IPS-18c (cell line): Measurements from ENCODE around the gene LDHD.

Experiments used
- H3K4me3 ChIP-seq: 2 replicates; pipeline ENCODE4 v1.7.0; 2013; ENCODE audit warnings: low read depth, mild to moderate bottlenecking, low read length, moderate library complexity; ENCODE audit not compliant: insufficient read depth
- H3K9me3 ChIP-seq: one replicate; pipeline ENCODE4 v1.6.1; 2013; ENCODE audit warnings: mild to moderate bottlenecking, low read length, moderate library complexity; ENCODE audit not compliant: control insufficient read depth, insufficient read depth

Gene LDHD

GRCh38 chr16:75074304-75074793 lies 42.2 kb downstream of the LDHD start:
- Histone ChIP-seq H3K4me3 (no peak overlapping the region), H3K9me3 (no peaks in the 10 kb centered on the region)

GRCh38 chr16:75073545-75074303 lies 42.9 kb downstream of the LDHD start:
- H3K9me3 ChIP-seq, result no peaks in the 10 kb centered on the region
- H3K4me3 ChIP-seq, result no peak overlapping the region

GRCh38 chr16:75072239-75072947 lies 44.2 kb downstream of the LDHD start:
- Histone ChIP-seq H3K4me3 (no peak overlapping the region), H3K9me3 (no peaks in the 10 kb centered on the region)

- Histone ChIP-seq H3K4me3 (no peak overlapping the region), H3K9me3 (no peaks in the 10 kb centered on the region)
Observed at GRCh38 chr16:75071621-75072020, 45.0 kb downstream of the LDHD start.

GRCh38 chr16:75070012-75070841 lies 46.4 kb downstream of the LDHD start:
- Histone ChIP-seq H3K4me3 (no peak overlapping the region), H3K9me3 (no peaks in the 10 kb centered on the region)

- Histone ChIP-seq H3K9me3 (no peaks in the 10 kb centered on the region), H3K4me3 (no peak overlapping the region)
Observed at GRCh38 chr16:75068085-75069031, 48.2 kb downstream of the LDHD start.

GRCh38 chr16:75066861-75067447 lies 49.6 kb downstream of the LDHD start:
- no peak overlapping the region for H3K4me3 ChIP-seq
- H3K9me3 ChIP-seq, result no peaks in the 10 kb centered on the region

GRCh38 chr16:75065521-75066149 lies 50.9 kb downstream of the LDHD start:
- Histone ChIP-seq H3K4me3 (no peak overlapping the region), H3K9me3 (no peaks in the 10 kb centered on the region)

- no peak overlapping the region for H3K4me3 ChIP-seq
Observed at GRCh38 chr16:75065149-75065505, 51.5 kb downstream of the LDHD start.

GRCh38 chr16:75064403-75065148 lies 52.0 kb downstream of the LDHD start:
- no peak overlapping the region for H3K4me3 ChIP-seq
- H3K9me3 ChIP-seq, result peaks cover 1% of the 10 kb centered on the region

More at GRCh38 chr16:75065149-75065505, 51.5 kb downstream of the LDHD start:
- H3K9me3 ChIP-seq, result no peaks in the 10 kb centered on the region

- Histone ChIP-seq H3K9me3 (peaks cover 2% of the 10 kb centered on the region), H3K4me3 (no peak overlapping the region)
Observed at GRCh38 chr16:75063549-75064088, 53.0 kb downstream of the LDHD start.

- Histone ChIP-seq H3K4me3 (no peak overlapping the region; the same call in 1 of the 2 replicates), H3K9me3 (peaks cover 2% of the 10 kb centered on the region)
Observed at GRCh38 chr16:75062976-75063346, 53.6 kb downstream of the LDHD start.

- Histone ChIP-seq H3K4me3 (no peak overlapping the region), H3K9me3 (peaks cover 2% of the 10 kb centered on the region)
Observed at GRCh38 chr16:75062135-75062975, 54.2 kb downstream of the LDHD start.
